Measurements from ENCODE around the gene UBR1. TPM values are rescaled to one million over a fixed set of nuclear protein-coding genes. Genes with fewer than 3 reads are reported as not detected.
"Not testable (repeated sequence)": the region's sequence is repeated elsewhere in the genome, so short reads cannot be mapped to it uniquely, and the experiment has no call there.

The UBR1 gene
- polyA plus RNA-seq, 5 donors = 18.3 to 31.3 (median 28.5) TPM

DNA sequence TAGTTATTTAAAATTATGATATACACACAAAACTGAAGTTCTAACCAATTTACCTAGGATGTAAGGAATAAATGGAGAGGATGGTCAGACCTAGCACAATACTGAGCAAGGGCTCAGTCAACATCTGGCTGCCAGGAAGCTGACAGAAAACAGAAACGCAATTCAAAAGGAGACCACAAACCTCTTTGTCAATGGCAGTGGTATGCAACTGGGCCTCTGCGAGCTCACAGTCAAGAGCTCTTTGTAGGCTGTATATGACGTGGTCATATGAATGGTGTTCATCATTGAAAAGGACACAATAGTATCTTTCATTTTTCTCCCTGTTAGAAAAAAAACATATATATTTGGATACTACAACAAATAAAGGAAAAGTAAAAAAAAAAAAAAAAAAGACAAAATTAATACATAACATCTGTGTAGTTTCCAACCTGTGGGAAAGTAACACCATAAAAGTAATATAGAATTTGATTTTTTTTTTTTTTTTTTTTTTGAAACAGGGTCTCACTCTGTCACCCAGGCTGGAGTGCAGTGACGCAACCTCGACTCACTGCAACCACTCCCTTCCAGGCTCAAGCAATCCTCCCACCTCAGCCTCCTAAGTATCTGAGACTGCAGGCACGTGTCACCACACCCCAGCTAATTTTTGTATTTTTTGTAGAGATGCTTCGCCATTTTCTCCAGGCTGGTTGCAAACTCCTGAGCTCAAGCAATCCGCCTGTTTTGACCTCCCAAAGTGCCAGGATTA is 37.9 kb downstream of the UBR1 start:
- no peak for DNase-seq

DNA sequence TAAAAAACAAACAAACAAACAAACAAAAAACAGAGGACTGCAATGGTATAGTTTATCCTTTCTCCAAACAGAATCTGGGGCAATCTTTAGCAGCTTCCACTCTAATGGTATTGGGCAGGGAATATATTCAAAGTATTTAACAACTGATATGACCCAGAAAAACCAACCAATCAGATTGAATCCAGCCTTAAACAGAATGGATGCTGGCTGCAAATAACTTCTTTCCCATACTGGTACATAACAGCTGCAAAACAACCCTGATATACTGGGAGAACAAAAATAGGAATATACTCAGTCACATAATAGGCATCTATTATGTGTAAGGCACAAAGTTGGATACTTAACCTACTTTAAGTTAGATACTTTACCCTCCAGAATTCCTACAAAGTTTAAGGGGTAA is 49.1 kb downstream of the UBR1 start:
- DNase-seq = no peak

DNA sequence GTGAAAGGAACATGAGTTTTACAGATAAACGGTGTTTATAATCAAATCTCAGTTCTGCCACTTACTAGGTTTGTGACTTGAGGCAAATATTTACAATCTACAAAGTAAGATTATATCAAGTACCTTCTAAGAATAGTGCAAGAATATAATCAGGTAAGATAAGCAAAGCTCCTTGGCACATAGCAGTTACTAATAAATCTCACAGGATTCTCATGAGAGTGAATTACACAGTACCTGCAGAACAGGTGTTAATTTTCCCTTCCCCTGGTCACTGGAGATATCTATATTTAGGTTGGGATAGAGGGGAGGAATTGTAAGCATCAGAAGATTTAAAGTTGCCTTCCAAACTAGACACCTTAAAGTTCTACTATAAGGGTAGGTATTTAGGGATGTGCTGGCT is 53.0 kb downstream of the UBR1 start:
- DNase-seq = no peak

DNA sequence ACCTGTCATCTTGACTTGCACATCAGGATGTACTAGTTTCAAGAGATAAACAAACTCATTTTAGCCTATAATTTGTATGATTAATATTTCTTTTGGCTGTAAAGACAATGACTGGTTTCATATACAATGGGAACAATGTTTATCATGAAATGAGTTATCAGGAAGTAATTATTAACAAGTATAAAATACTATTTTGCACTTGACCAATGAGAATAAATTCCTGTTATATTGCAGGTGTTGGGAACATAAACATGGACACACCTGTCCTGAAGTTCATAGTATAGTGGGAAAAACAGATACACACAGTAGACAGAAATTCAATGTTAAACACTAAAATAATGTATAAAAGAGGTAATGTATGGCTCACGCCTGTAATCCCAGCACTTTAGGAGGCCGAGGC is 56.9 kb downstream of the UBR1 start:
- no peak for DNase-seq

- DNase-seq = no peak
These were observed 59.4 kb downstream of the UBR1 start for GRCh38 chr15:43046484-43046883.

GRCh38 chr15:43042885-43043284 is 63.0 kb downstream of the UBR1 start:
- no peak for DNase-seq

GRCh38 chr15:43041085-43041484 is 64.8 kb downstream of the UBR1 start:
- DNase-seq = not testable (repeated sequence)

DNA sequence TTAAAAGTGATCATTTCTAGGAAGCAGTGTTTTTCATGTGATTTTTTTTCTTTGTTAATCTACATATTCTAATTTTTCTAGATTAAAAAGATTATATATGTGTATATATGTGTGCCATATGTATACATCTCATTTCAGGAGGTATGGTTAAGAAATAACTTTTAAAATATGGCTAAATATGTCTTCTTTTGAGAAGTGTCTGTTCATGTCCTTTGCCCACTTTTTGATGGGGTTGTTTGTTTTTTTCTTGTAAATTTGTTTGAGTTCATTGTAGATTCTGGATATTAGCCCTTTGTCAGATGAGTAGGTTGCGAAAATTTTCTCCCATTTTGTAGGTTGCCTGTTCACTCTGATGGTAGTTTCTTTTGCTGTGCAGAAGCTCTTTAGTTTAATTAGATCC is 70.6 kb downstream of the UBR1 start:
- not testable (repeated sequence) for DNase-seq

GRCh38 chr15:43029476-43029875 is 76.4 kb downstream of the UBR1 start:
- no peak for DNase-seq

GRCh38 chr15:43025150-43025549 is 80.7 kb downstream of the UBR1 start:
- no peak for DNase-seq

GRCh38 chr15:43014671-43015070 is 91.2 kb downstream of the UBR1 start:
- not testable (repeated sequence) for DNase-seq

GRCh38 chr15:43009206-43009605 is 96.6 kb downstream of the UBR1 start:
- DNase-seq = no peak

GRCh38 chr15:43008150-43008549 is 97.7 kb downstream of the UBR1 start:
- no peak for DNase-seq

DNA sequence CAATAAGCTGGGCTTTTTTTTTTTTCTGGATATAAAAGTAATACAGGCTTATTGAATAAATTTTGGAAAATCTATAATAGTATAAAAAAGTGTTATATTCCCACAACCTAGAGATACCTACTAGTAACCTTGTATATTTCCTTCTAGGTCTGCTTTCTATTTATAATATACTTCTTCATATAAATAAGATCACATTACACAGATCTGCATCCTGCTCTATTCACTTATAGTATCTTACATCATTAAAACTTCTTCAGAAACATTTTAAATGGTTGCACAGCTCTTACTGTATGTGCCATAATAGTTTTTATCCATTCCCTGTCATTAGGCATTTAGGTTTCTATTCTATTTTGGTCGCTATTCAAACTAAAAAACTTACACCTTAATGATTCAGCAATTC is 98.3 kb downstream of the UBR1 start:
- no peak for DNase-seq

DNA sequence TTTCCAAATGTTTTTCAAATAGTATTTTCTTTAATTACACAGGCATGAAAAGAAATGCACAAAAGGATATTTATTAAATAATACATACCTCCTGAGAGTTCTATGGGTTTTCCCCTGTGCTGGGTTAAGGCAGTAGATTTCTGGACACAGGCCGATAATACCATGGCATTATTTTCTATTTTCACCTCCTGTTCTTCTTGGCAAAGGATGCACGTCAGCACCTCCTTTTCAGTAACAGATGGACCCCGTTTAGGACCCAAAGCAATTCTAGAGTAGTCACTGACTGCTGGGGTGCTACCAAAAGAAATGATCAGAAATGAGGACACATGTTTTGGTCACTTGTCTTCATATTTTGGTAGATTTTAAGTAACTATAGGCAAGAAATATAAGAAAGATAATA is 98.8 kb downstream of the UBR1 start:
- DNase-seq = no peak

DNA sequence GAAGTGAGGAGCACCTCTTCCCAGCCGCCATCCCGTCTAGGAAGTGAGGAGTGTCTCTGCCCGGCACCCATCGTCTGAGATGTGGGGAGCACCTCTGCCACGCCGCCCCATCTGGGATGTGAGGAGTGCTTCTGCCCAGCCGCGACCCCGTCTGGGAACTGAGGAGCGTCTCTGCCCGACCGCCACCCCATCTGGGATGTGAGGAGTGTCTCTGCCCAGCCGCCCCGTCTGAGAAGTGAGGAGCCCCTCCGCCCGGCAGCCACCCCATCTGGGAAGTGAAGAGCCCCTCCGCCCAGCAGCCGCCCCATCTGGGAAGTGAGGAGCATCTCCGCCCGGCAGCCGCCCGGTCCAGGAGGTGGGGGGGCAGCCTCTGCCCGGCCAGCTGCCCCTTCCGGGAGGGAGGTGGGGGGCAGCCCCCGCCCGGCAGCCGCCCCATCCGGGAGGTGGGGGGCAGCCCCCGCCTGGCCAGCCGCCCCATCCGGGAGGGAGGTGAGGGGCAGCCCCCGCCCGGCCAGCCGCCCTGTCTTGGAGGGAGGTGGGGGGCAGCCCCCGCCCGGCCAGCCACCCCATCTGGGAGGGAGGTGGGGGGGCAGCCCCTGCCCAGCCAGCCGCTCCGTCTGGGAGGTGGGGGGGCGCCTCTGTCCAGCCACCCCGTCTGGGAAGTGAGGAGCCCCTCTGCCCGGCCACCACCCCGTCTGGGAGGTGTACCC is 100.8 kb downstream of the UBR1 start:
- DNase-seq = not testable (repeated sequence)

- no peak for DNase-seq
These were observed 106.5 kb downstream of the UBR1 start for GRCh38 chr15:42999201-42999779.

GRCh38 chr15:42996871-42997270 is 109.0 kb downstream of the UBR1 start:
- DNase-seq = no peak

GRCh38 chr15:42994546-42994945 is 111.3 kb downstream of the UBR1 start:
- no peak for DNase-seq

DNA sequence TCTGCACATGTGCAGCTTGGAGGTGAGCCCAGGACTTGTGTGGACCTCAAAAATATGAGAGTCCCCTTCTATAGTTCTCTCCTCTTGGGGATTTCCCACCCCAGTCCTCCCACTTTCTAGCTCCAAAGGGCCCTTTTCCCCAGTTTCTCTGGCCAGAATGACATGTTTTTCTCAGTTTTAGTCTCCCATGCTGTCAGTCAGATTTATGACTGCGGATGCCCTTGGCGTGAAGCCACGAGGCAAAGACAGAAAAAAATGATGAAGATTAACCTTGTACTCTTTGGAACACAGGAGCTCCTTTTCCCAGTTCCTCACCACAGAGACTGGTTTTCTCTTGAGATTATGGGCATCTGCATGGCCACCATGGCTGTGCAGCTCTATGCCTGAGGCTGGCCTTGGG is 113.2 kb downstream of the UBR1 start:
- no peak for DNase-seq

DNA sequence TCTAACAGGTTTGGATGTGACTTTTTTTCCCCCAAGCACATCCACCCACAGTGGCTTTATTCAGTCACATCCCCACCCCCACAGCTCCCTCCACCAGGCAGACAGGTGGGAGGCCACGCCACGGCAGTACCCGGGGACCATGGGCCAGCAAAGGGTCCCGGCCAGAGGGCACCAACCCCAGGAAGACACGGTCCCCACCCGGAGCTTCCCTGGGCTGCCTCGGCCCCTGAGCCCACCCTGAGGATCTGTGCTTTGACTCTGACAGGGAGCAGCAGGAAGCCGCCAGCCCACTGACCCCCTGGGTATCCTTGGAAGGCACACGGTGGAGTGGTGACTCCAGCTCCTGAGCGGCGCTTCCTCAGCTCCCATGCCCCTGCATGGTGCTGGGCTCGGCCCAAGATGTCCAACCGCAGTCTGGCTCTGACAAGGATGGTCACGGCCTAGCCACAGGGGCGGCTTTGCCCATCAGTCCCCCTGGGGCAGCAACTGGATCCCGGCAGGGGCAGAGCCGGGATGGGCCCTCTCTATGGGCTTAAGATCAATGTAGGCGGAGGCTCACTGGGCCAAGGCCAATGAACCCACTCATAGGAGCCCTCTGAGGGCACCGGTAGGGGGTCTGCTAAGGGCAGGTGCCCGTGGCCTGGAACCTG is 119.0 kb downstream of the UBR1 start:
- no peak for DNase-seq

DNA sequence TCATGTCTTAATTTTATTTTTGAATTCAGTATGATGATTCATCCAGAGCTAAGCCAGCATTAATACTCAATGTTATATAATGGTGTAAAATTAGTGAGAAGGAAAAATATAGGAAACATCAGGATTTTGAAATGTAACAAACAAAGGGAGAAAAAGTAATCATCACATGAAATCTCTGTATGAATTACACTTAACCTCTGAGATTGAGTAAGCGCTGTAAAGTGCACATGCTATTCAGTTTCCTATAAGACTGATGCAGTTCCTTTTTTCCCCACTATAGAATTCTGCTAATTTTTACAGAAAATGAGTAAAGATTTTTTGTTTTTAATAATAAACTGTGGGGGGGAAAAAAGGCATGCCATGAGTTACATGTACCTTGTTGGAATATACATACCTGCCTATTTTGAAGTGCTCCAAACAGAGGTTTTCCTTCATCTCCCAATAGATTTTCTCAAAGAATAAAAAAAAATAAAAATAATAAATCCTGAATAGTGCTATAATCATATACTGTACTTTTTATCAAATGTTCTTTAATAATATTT is 121.3 kb downstream of the UBR1 start:
- DNase-seq = no peak
